ENCODE measurements around the gene COPZ2.

COPZ2 gene

DNA sequence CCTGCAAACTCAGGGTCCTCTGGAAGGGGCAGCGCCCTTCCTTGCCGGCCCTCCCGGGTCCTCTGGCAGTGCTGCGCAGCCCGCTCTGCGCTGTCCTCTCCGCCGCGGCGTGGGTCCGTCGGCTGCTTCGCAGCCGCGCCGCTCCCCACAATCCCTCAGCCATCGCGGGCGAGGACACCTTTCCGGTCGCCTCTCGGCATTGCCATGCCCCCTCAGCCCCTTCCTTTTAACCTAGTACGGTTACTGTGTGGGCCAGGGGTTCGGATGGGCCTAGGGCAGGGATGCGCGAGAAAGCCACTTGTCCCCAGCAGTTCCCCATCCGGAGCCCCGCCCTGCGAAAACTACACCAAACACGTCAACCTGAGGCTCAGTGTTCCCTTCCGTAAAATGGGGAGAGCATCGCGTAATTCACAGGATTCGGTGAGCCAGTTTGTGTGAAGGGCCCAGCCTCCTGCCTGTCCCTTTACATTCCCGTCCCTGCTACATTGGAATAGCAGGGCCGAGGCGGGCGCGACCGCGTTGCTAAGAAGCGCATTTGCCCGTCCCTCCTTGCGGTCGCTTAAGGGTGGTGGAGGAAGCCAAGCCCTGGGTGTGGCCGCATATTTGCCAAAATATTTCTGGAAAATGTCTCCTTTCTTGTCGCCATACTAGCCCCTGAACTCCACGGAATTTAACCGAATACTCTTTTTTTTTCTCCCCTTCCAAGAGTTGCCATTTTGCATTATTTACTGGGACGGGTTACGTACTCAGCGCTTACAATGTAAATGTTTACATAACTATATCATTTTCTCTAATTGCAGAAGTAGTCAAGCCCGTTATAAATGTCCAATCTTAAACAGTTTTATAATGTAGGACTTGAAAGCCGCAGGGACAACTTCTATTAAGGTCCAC, 13.2 kb downstream of the COPZ2 start:
- peak overlapping the region; percentile 52 for H3K4me3 ChIP-seq (ENCODE audit: insufficient read depth, low read length, poor library complexity, severe bottlenecking)
- no peaks in the 10 kb centered on the region for H3K79me2 ChIP-seq (ENCODE audit: insufficient read depth, low read length)
- no peaks in the 10 kb centered on the region for H3K9me3 ChIP-seq (ENCODE audit: insufficient read depth, low read length)
- TF ChIP-seq, protein P1, sequence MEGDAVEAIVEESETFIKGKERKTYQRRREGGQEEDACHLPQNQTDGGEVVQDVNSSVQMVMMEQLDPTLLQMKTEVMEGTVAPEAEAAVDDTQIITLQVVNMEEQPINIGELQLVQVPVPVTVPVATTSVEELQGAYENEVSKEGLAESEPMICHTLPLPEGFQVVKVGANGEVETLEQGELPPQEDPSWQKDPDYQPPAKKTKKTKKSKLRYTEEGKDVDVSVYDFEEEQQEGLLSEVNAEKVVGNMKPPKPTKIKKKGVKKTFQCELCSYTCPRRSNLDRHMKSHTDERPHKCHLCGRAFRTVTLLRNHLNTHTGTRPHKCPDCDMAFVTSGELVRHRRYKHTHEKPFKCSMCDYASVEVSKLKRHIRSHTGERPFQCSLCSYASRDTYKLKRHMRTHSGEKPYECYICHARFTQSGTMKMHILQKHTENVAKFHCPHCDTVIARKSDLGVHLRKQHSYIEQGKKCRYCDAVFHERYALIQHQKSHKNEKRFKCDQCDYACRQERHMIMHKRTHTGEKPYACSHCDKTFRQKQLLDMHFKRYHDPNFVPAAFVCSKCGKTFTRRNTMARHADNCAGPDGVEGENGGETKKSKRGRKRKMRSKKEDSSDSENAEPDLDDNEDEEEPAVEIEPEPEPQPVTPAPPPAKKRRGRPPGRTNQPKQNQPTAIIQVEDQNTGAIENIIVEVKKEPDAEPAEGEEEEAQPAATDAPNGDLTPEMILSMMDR (IDR thresholded peaks at IDR 0.05; ENCODE audit: insufficient read depth, low read length, poor library complexity, severe bottlenecking) = no peak
- TF ChIP-seq EZH2phosphoT487 (conservative IDR thresholded peaks at IDR 0.05; ENCODE audit: low read length) = no peak
- H3K9me2 ChIP-seq (replicated peaks; ENCODE audit: insufficient read depth, low read length) = no peaks in the 10 kb centered on the region
- H3K27ac ChIP-seq (ENCODE audit: low read depth, low read length) = no peak overlapping the region
- H3K36me3 ChIP-seq (ENCODE audit: low read length) = no peaks in the 10 kb centered on the region
- no peaks in the 10 kb centered on the region for H3K27me3 ChIP-seq (ENCODE audit: low read length)
- H3K4me2 ChIP-seq (ENCODE audit: low read depth, low read length, poor library complexity, severe bottlenecking) = peak overlapping the region; percentile 66
- no peaks in the 10 kb centered on the region for H3F3A ChIP-seq (ENCODE audit: insufficient read depth)
- H2AFZ ChIP-seq (ENCODE audit: low read depth, low read length, severe bottlenecking) = peak overlapping the region; percentile 46
- no peaks in the 10 kb centered on the region for H4K20me1 ChIP-seq (ENCODE audit: low read depth, low read length)
- peak overlapping the region; percentile 44 for H3K9ac ChIP-seq (ENCODE audit: low read length)

GRCh38 chr17:48023400-48024148, 14.0 kb downstream of the COPZ2 start:
- Histone ChIP-seq H3K9me2 (replicated peaks; ENCODE audit: insufficient read depth, low read length) (no peaks in the 10 kb centered on the region), H3K79me2 (ENCODE audit: insufficient read depth, low read length) (no peaks in the 10 kb centered on the region), H3K4me2 (ENCODE audit: low read depth, low read length, poor library complexity, severe bottlenecking) (peak overlapping the region; percentile 66), H3K9ac (ENCODE audit: low read length) (peak overlapping the region; percentile 44), H3K27me3 (ENCODE audit: low read length) (no peaks in the 10 kb centered on the region), H3F3A (ENCODE audit: insufficient read depth) (no peaks in the 10 kb centered on the region), H3K27ac (ENCODE audit: low read depth, low read length) (no peak overlapping the region), H3K9me3 (ENCODE audit: insufficient read depth, low read length) (no peaks in the 10 kb centered on the region), H3K4me3 (ENCODE audit: insufficient read depth, low read length, poor library complexity, severe bottlenecking) (peak overlapping the region; percentile 52), H2AFZ (ENCODE audit: low read depth, low read length, severe bottlenecking) (peak overlapping the region; percentile 46), H3K36me3 (ENCODE audit: low read length) (no peaks in the 10 kb centered on the region), H4K20me1 (ENCODE audit: low read depth, low read length) (no peaks in the 10 kb centered on the region)
- TF ChIP-seq EZH2phosphoT487 (conservative IDR thresholded peaks at IDR 0.05; ENCODE audit: low read length) = no peak
- TF ChIP-seq, protein P1 (IDR thresholded peaks at IDR 0.05; ENCODE audit: insufficient read depth, low read length, poor library complexity, severe bottlenecking) = peak; percentile 22

GRCh38 chr17:48022901-48023300, 14.7 kb downstream of the COPZ2 start:
- Histone ChIP-seq H3K27ac (ENCODE audit: low read depth, low read length) (no peak overlapping the region), H2AFZ (ENCODE audit: low read depth, low read length, severe bottlenecking) (no peak overlapping the region), H3K79me2 (ENCODE audit: insufficient read depth, low read length) (no peaks in the 10 kb centered on the region), H3K9me2 (replicated peaks; ENCODE audit: insufficient read depth, low read length) (no peaks in the 10 kb centered on the region), H3K27me3 (ENCODE audit: low read length) (no peaks in the 10 kb centered on the region), H3K4me2 (ENCODE audit: low read depth, low read length, poor library complexity, severe bottlenecking) (peak overlapping the region; percentile 66), H4K20me1 (ENCODE audit: low read depth, low read length) (no peaks in the 10 kb centered on the region), H3F3A (ENCODE audit: insufficient read depth) (no peaks in the 10 kb centered on the region), H3K36me3 (ENCODE audit: low read length) (no peaks in the 10 kb centered on the region), H3K4me3 (ENCODE audit: insufficient read depth, low read length, poor library complexity, severe bottlenecking) (no peak overlapping the region), H3K9ac (ENCODE audit: low read length) (0 out of 2 replicates have a peak overlapping the region, but pooled peaks have one; percentile 44), H3K9me3 (ENCODE audit: insufficient read depth, low read length) (no peaks in the 10 kb centered on the region)
- no peak for TF ChIP-seq EZH2phosphoT487 (conservative IDR thresholded peaks at IDR 0.05; ENCODE audit: low read length)
- TF ChIP-seq, protein P1 (IDR thresholded peaks at IDR 0.05; ENCODE audit: insufficient read depth, low read length, poor library complexity, severe bottlenecking) = no peak
